ENCODE data around the gene LYSMD4. TPM values are rescaled to one million over a fixed set of nuclear protein-coding genes. Genes with fewer than 3 reads are reported as not detected.

LYSMD4 gene
- total and polyA plus RNA-seq, 4 donors, result 3.9 to 12.1 (median 7.2) TPM

DNA sequence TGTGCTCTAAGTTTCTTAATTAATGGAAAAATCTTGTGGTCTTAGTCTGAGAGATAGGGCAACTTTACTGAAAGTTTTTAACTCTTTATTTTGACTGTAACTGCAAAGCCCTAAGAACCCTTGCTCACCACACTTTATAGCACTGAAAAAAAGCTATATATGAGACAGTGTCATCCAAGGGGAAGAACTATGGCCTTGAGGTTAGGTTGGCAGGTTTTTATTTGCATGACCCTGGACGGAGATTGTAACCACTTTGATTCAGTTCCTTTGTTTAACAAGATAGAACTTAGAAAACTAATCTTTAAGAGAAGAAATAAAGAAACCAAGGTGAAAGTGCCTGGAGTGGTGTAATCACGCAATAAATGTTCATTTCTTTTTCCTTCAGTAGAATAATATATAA is 30.6 kb upstream of the LYSMD4 start:
- 87% methylated on average over 2 of the region's 2 CpGs for WGBS
- H3K9me3 ChIP-seq (ENCODE audit: control insufficient read depth in 4 of 4, low read length in 3 of 4), result no peaks in the 10 kb centered on the region
- no peaks in the 10 kb centered on the region for H3K36me3 ChIP-seq (ENCODE audit: control insufficient read depth in 4 of 4, insufficient read depth in 3 of 4, low read depth in 1 of 4, low read length in 3 of 4)
- H3K9ac ChIP-seq (ENCODE audit: low read depth in 1 of 2, low read length in 2 of 2), result no peak overlapping the region
- no peak for DNase-seq (ENCODE audit: low spot score)
- H3K27ac ChIP-seq (ENCODE audit: low read depth in 1 of 2, low read length in 2 of 2), result no peak overlapping the region
- no peaks in the 10 kb centered on the region for H3K4me1 ChIP-seq (ENCODE audit: control insufficient read depth in 4 of 4, insufficient read depth in 4 of 4, low read length in 3 of 4)
- H3K4me3 ChIP-seq (ENCODE audit: low read depth in 1 of 3, low read length in 3 of 3), result no peak overlapping the region
- H3K27me3 ChIP-seq (ENCODE audit: control insufficient read depth in 4 of 4, insufficient read depth in 4 of 4, low read length in 3 of 4), result no peaks in the 10 kb centered on the region
- TF ChIP-seq HNF4G (IDR thresholded peaks at IDR 0.05), result no peak
- TF ChIP-seq JUND (IDR thresholded peaks at IDR 0.05), result no peak
- TF ChIP-seq FOXA2 (IDR thresholded peaks at IDR 0.05), result no peak
- no peak for TF ChIP-seq NR2F2 (IDR thresholded peaks at IDR 0.05)
- TF ChIP-seq RXRA (IDR thresholded peaks at IDR 0.05), result no peak
- TF ChIP-seq GABPA (IDR thresholded peaks at IDR 0.05 in 1 of 2, conservative IDR thresholded peaks at IDR 0.05 in 1 of 2), result no peak
- TF ChIP-seq SP1 (IDR thresholded peaks at IDR 0.05), result no peak
- TF ChIP-seq RAD21 (IDR thresholded peaks at IDR 0.05), result no peak
- TF ChIP-seq, protein P1, sequence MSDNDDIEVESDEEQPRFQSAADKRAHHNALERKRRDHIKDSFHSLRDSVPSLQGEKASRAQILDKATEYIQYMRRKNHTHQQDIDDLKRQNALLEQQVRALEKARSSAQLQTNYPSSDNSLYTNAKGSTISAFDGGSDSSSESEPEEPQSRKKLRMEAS (IDR thresholded peaks at IDR 0.05), result no peak
- TF ChIP-seq, protein P2, sequence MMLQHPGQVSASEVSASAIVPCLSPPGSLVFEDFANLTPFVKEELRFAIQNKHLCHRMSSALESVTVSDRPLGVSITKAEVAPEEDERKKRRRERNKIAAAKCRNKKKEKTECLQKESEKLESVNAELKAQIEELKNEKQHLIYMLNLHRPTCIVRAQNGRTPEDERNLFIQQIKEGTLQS (IDR thresholded peaks at IDR 0.05), result no peak
- no peak for TF ChIP-seq YY1 (IDR thresholded peaks at IDR 0.05)
- no peak for TF ChIP-seq EGR1 (IDR thresholded peaks at IDR 0.05; ENCODE audit: low read depth in 2 of 2)
- TF ChIP-seq TAF1 (conservative IDR thresholded peaks at IDR 0.05), result no peak
- TF ChIP-seq HNF4A (conservative IDR thresholded peaks at IDR 0.05), result no peak
- TF ChIP-seq FOXA1 (IDR thresholded peaks at IDR 0.05), result no peak
- TF ChIP-seq, protein P3, sequence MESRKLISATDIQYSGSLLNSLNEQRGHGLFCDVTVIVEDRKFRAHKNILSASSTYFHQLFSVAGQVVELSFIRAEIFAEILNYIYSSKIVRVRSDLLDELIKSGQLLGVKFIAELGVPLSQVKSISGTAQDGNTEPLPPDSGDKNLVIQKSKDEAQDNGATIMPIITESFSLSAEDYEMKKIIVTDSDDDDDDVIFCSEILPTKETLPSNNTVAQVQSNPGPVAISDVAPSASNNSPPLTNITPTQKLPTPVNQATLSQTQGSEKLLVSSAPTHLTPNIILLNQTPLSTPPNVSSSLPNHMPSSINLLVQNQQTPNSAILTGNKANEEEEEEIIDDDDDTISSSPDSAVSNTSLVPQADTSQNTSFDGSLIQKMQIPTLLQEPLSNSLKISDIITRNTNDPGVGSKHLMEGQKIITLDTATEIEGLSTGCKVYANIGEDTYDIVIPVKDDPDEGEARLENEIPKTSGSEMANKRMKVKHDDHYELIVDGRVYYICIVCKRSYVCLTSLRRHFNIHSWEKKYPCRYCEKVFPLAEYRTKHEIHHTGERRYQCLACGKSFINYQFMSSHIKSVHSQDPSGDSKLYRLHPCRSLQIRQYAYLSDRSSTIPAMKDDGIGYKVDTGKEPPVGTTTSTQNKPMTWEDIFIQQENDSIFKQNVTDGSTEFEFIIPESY (IDR thresholded peaks at IDR 0.05), result no peak

DNA sequence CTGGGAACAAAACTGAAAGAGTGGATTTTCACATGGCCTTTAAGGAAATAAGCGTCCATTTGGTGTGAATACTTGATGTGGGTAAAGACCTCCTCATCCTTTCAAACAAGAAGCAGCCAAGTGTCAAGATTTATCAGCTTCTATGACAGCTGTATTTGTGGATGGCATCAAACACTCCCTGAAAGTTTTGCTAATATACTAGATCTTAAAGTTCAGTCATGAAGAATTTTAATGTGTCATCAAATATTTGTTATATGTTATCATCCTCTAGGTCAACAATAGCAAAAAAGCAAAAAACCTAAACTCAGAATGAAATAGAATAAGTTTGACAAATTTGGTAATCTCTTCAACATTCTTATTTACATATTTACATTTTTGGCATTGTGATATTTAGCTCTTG is 29.1 kb upstream of the LYSMD4 start:
- Histone ChIP-seq H3K36me3 (ENCODE audit: control insufficient read depth in 4 of 4, insufficient read depth in 3 of 4, low read depth in 1 of 4, low read length in 3 of 4) (no peaks in the 10 kb centered on the region), H3K4me3 (ENCODE audit: low read depth in 1 of 3, low read length in 3 of 3) (no peak overlapping the region), H3K4me1 (ENCODE audit: control insufficient read depth in 4 of 4, insufficient read depth in 4 of 4, low read length in 3 of 4) (no peaks in the 10 kb centered on the region), H3K9me3 (ENCODE audit: control insufficient read depth in 4 of 4, low read length in 3 of 4) (no peaks in the 10 kb centered on the region), H3K27me3 (ENCODE audit: control insufficient read depth in 4 of 4, insufficient read depth in 4 of 4, low read length in 3 of 4) (no peaks in the 10 kb centered on the region), H3K27ac (ENCODE audit: low read depth in 1 of 2, low read length in 2 of 2) (no peak overlapping the region), H3K9ac (ENCODE audit: low read depth in 1 of 2, low read length in 2 of 2) (no peak overlapping the region)
- no peak for DNase-seq (ENCODE audit: low spot score)
- 97% methylated on average over 1 of the region's 1 CpG for WGBS
- no peak for TF ChIP-seq RAD21 (IDR thresholded peaks at IDR 0.05)
- TF ChIP-seq, protein P3 (IDR thresholded peaks at IDR 0.05), result no peak

Data from liver (tissue), 9 donors.